HFFc6 (cell line): ENCODE data around the gene MYO9B. TPM values are rescaled to one million over a fixed set of nuclear protein-coding genes. Genes with fewer than 3 reads are reported as not detected.

Source experiments
- DNase-seq: peaks from one replicate; pipeline ENCODE4 v3.0.0-alpha.2; 2018
- H3K27ac Mint-ChIP-seq: 2 replicates; pipeline ENCODE4 v1.8.0; 2020; ENCODE audit warnings: mild to moderate bottlenecking, mixed read lengths
- H3K27me3 Mint-ChIP-seq: 2 replicates; pipeline ENCODE4 v1.8.0; 2021; ENCODE audit warnings: mild to moderate bottlenecking, moderate library complexity, mixed read lengths; ENCODE audit not compliant: insufficient read depth
- H3K36me3 Mint-ChIP-seq: 2 replicates; pipeline ENCODE4 v1.8.0; 2021; ENCODE audit warnings: low read depth, mixed read lengths
- H3K4me1 Mint-ChIP-seq: 2 replicates; pipeline ENCODE4 v1.8.0; 2020; ENCODE audit warnings: low read depth, mixed read lengths
- H3K4me3 Mint-ChIP-seq: 2 replicates; pipeline ENCODE4 v1.8.0; 2020; ENCODE audit warnings: mild to moderate bottlenecking, moderate library complexity, mixed read lengths
- H3K9me3 Mint-ChIP-seq: 2 replicates; pipeline ENCODE4 v1.8.0; 2020; ENCODE audit warnings: mild to moderate bottlenecking, mixed read lengths
- total RNA-seq, 6 experiments: library from RNA; stranded (reverse); fragmentation: NEBNext Ultra II Directional; extraction: Animal tissue kit (Norgen Biotek cat#: 25700); gene quantifications; 2 replicates in 1 of 6; 3 replicates in 5 of 6; pipeline ENCODE4 v1.2.3, GENCODE V29; 2021
- TF ChIP-seq, protein P1 (sequence below): fragments of 200-600 bp; sonication (generic); IDR thresholded peaks from 2 replicates; pipeline ENCODE4 v1.5.0; 2021; ENCODE audit warnings: antibody characterized with exemption, mild to moderate bottlenecking

The MYO9B gene
- total RNA-seq, 6 experiments from 2014 or later: 81.2 to 89.0 (median 83.4) TPM

DNA sequence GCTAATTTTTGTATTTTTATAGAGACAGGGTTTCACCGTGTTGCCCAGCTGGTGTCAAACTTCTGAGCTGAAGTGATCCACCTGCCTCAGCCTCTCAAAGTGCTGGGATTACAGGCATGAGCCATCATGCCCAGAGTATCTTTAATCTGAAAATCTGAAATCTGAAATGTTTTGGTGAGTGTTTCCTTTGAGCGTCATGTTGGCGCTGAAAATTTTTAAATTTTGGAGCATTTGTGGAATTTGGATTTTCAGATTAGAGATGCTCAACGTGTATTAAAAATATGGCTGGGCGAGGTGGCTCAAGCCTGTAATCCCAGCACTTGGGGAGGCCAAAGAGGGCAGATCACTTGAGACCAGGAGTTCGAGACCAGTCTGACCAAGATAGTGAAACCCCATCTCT lies 43.8 kb upstream of the MYO9B start:
- Mint-ChIP-seq H3K27ac (no peak overlapping the region), H3K27me3 (peaks cover 41% of the 10 kb centered on the region), H3K9me3 (no peaks in the 10 kb centered on the region), H3K4me1 (no peaks in the 10 kb centered on the region), H3K36me3 (no peaks in the 10 kb centered on the region), H3K4me3 (no peak overlapping the region)
- DNase-seq: no peak
- TF ChIP-seq, protein P1, sequence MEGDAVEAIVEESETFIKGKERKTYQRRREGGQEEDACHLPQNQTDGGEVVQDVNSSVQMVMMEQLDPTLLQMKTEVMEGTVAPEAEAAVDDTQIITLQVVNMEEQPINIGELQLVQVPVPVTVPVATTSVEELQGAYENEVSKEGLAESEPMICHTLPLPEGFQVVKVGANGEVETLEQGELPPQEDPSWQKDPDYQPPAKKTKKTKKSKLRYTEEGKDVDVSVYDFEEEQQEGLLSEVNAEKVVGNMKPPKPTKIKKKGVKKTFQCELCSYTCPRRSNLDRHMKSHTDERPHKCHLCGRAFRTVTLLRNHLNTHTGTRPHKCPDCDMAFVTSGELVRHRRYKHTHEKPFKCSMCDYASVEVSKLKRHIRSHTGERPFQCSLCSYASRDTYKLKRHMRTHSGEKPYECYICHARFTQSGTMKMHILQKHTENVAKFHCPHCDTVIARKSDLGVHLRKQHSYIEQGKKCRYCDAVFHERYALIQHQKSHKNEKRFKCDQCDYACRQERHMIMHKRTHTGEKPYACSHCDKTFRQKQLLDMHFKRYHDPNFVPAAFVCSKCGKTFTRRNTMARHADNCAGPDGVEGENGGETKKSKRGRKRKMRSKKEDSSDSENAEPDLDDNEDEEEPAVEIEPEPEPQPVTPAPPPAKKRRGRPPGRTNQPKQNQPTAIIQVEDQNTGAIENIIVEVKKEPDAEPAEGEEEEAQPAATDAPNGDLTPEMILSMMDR: no peak

DNA sequence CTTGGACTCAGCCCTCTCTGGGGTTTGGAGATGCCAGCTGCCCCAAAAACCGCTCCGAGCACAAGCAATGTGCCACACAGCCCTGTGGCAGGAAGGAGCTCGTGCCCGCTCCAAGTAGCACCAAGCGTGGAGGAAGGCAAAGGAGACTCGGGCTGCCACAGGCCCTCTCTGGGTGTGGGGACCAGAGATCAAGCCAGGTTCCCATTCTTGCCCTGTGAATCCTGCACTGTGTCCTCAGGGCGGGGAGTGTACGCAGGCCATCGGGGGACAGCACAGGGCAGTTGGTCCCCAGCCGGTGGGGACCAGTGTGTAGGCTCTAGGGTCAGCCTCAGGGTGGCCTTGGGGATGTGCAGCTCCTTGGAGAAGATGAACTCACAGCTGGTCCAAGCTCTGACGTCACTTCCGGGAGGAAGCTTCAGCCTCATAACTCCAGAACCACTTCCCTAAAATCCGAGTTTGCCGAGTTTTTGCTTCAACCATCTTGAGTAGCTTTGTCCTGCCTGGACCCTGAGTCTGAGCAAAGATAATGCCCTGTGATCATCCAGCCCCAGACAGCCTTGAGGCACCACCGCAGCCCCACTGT lies 39.6 kb upstream of the MYO9B start:
- Mint-ChIP-seq H3K4me1 (no peaks in the 10 kb centered on the region), H3K27ac (no peak overlapping the region), H3K4me3 (no peak overlapping the region), H3K27me3 (peaks cover 17% of the 10 kb centered on the region), H3K36me3 (no peaks in the 10 kb centered on the region), H3K9me3 (no peaks in the 10 kb centered on the region)
- DNase-seq: no peak
- TF ChIP-seq, protein P1: no peak

DNA sequence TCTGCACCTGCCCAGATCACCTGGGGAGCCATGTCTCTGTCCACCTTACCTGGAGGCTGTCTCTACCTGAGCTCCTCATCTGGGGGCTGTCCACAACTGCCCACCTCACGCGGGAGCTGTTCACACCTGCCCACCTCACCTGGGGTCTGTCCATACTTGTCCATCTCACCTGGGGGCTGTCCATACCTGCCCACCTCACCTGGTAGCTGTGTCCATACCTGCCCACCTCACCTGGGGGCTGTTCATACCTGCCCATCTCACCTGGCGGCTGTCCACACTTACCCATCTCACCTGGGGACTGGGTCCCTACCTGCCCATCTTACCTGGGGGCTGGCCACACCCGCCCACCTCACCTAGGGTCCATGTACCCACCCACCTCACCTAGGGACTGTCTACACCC lies 38.9 kb upstream of the MYO9B start:
- Mint-ChIP-seq H3K4me1 (no peaks in the 10 kb centered on the region), H3K9me3 (no peaks in the 10 kb centered on the region), H3K4me3 (no peak overlapping the region), H3K36me3 (no peaks in the 10 kb centered on the region), H3K27ac (no peak overlapping the region), H3K27me3 (peaks cover 18% of the 10 kb centered on the region)
- TF ChIP-seq, protein P1: no peak
- DNase-seq: no peak

DNA sequence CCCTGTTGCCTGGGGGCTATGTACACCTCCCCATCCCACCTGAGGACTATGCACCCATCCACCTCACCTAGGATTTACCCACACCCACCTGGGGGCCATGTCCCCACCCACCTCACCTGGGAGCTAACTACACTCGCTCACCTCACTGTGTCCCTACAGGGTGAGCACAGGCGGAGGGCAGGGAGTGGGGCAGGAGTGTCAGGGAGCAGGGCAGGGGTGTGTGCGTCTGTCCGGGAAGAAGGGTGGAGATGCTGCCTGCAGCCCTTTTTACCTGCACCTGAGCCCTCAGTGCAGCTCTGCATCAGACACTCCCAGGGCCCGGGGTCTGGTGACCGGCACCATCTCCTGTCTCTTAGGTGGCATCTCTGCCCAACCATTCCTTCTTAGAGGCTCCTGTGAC lies 38.4 kb upstream of the MYO9B start:
- H3K36me3 Mint-ChIP-seq: no peaks in the 10 kb centered on the region
- no peak overlapping the region for H3K27ac Mint-ChIP-seq
- H3K9me3 Mint-ChIP-seq: no peaks in the 10 kb centered on the region
- TF ChIP-seq, protein P1: no peak
- no peak overlapping the region for H3K4me3 Mint-ChIP-seq
- no peak for DNase-seq
- no peaks in the 10 kb centered on the region for H3K4me1 Mint-ChIP-seq
- H3K27me3 Mint-ChIP-seq: peaks cover 22% of the 10 kb centered on the region

DNA sequence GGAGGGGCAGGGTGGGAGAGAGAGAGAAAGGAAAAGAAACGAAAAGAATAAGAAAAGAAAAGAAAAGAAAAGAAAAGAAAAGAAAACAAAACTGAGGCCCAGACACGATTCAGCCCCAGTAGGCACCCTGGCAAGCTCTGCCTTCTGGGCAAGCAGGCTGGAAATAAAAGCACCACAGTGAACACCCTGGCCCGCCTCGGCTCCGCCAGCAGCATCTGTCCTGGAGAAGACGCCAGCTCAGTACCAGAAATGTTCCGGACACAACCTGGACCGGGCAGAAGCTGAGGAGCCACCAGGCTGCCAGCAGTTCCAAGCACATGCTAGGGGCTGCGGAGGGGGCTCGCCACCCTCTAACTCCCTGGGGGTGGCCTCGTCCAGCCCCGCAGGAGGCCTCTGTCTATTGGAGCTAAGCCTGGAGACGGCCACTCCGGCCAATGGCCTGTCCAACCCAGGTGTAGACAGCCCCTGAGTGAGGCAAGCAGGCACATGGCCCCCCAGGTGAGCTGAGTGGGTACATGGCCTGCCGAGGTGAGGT lies 37.5 kb upstream of the MYO9B start:
- no peak for DNase-seq
- Mint-ChIP-seq H3K4me1 (no peaks in the 10 kb centered on the region), H3K27me3 (peaks cover 21% of the 10 kb centered on the region), H3K4me3 (no peak overlapping the region), H3K36me3 (no peaks in the 10 kb centered on the region), H3K27ac (no peak overlapping the region), H3K9me3 (no peaks in the 10 kb centered on the region)
- TF ChIP-seq, protein P1: no peak

DNA sequence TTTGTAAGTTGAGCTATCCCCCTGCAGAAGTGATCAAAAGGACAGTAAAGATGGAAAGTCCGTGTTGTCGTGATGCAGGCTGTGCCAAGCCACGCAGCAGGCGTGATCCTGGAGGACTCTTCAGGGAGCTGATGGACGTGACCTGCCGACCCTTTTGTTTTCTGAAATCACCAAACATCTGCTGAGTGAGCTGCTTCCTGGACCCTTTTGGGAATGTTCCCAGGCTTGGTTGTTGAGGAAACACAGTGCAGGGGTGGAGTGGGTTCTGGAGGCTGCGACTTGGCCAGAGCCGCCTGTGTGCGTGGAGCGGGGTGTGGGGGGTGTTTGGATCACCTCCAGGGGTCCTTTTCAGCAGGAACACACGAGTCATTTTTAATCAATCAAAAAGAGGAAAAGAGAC lies 33.6 kb upstream of the MYO9B start:
- Mint-ChIP-seq H3K4me1 (no peaks in the 10 kb centered on the region), H3K27ac (no peak overlapping the region), H3K9me3 (no peaks in the 10 kb centered on the region), H3K27me3 (peaks cover 11% of the 10 kb centered on the region), H3K36me3 (no peaks in the 10 kb centered on the region), H3K4me3 (no peak overlapping the region)
- TF ChIP-seq, protein P1: no peak
- DNase-seq: no peak
